GF-D8 (cell line): ENCODE measurements around the gene ANO1.

ENCODE experiments used
- DNase-seq: peaks from one replicate; lab custom pipeline; 2025; lab: John Stamatoyannopoulos, UW

ANO1 gene

DNA sequence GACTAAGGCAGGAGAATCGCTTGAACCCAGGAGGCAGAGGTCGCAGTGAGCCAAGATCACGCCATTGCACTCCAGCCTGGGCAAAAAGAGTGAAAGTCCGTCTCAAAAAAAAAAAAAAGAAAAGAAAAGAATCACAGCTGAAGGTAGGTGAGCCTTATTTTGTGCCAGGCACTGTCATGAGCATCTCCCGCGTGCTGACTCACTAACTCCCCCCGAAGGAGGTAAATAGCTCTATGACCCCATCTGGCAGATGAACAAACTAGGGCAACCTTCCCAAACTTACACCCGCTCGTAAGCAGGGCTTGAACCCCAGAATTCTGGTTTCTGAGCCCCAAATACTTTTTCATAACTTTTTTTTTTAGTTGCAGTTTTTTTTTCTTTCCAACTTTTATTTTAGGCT is 60.3 kb downstream of the ANO1 start:
- no peak for DNase-seq

DNA sequence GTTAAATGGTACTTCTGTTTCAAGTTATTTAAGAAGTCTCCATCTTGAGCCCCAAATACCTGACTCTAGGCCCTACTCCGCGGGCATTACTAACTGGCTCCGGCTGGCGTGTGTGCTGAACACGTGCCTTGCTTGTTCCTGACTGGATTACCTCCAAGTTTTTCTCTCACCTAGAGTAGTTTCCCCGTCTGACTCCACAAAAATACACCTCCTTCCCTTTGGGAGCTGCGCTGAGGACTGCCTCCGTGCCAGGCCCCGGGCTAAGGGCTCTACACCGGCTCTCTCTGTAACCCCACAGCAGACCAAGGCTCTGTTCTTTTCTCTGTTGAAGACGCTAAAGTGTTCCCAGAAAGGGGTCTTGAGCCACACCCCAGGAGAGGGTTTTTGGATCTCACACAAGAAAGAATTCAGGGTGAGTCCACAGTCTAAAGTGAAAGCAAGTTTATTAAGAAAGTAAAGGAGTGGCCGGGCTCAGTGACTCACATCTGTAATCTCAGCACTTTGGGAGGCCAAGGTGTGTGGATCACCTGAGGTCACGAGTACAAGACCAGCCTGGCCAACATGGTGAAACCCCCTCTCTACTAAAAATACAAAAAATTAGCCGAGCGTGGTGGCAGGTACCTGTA is 61.8 kb downstream of the ANO1 start:
- DNase-seq, result no peak

DNA sequence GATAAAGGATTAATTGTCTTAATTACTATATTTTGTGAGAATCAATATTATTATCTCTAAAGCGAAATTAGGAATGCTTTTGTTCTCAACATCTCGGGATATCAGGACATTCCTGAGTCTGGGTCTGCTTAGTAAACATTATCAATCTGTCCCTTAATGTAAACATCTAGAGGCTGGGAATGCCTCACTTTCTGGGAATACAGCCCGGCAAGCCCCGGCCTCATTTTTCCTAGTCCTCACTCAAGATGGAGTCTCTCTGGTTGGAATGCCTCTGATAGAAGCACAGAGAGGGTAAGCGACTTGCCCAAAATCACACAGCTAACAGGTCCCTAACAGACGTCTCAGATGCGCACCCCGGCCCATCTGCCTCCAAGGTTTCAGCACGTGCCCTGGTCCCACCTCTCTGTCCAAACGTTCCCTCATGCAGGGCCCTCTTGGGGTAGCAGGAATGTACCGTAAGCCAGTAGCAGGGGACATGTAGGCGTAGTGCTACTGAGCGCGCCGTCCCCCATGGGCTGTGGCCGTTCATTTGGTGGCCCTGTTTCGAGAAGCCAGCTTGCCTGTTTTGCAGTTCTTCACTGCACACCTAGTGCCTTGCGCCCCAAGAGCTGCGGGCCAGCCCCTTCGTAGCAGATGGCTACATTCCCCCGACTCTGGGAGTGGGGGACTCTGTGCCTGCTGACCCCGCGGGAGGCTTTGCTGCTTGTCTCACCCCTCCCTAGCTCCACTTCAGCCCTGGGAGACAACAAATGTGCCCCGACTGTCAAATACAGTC is 62.8 kb downstream of the ANO1 start:
- DNase-seq, result no peak

DNA sequence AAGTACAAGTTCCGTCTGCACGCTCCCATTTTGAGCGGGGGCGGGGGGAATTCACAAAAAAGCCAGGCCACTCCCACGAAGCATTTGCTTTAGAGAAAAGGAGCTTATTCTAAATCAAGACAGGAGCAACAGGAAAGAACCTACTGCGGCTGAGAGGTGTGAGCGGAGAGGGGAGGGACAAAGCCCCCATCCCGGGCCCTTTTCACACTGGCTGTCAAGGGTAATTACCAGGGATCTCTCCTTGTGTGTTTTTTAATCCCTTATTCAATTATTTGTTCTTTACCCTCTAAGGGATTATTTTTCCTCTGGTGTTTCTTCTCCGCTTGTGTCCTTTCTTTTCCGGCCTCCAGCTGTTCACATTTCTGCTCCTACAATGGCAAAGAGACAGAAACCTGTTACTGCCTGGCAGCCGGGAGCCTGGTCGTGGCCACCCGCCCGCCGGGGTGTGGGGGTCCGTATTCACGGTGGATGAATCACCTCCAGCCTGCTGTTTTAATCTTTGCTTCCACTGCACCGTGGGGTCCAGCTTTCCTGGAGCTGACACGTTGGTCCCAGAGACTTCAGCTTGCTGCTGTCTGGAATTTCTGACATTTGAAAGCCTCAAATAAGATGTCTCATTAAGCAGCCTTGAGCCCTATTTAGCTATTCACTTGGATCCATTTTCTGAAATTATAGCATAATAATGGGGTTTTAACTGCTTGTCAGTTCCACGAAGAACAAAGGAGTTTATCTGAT is 63.5 kb downstream of the ANO1 start:
- DNase-seq, result no peak

DNA sequence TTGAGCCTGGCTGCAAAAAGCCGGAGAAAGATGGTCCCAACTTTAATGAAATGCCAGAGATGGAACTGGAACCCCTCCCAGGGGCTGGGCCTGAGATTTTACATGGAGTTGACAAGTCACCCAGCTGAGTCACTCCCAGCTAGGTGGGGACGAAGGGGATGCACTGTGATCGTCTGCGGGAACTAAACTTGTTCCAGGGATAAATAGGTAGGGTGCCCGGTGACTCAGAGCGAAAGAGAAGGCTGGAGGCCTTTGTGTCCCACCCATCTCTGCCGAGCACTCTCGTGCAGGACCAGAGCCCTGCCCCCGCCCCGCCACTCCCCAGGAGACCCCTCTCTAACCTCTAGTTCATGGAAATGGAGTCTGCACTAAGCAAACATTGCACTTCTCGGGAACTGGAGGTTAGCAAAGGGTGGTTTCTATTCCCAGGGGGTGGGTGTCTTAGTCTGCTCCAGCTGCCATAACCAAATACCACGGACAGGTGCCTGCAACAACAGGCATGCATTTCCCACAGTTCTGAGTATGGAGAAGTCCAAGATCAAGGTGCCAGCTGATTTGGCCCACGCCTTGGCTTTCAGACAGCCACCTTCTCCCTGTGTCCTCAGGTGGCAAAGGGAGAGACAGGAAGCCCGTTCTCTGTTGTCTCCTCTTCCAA is 64.2 kb downstream of the ANO1 start:
- no peak for DNase-seq

DNA sequence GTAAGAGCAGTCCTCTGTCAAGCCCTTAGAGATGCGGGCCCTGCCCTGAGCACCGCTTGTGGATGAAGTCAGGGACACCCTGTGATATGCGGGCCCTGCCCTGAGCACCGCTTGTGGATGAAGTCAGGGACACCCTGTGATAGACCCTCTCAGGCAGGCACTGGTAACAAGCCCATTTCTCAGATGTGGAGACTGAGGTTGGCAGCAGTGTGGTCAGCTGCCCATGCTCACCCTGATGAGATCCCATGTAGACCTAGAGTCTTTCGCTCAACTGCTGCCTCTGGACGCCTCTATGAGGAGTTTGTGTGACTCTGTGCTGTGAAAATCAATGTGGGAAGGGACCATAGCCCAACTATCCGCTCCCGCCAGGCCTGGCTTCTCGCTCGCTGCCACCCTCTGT is 66.1 kb downstream of the ANO1 start:
- no peak for DNase-seq

DNA sequence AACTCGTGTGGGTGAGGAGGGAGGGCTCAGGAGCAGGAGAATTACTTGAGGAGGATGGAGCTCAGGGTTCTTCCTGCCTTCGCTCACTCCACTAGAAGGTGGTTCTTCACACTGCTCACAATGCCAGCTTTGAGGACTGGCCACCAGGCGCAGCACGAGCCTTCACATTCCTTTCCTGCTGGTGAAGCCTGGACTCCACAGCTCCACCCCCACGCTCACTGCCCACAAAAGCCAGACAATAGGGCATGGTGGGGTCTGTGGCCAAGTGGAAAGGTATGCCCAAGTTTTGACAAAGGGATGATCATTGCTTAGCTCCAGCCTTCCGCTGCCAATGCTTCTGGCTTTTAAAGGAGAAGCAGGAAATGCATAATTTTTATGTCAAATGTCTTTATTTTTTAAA is 67.0 kb downstream of the ANO1 start:
- DNase-seq, result no peak

DNA sequence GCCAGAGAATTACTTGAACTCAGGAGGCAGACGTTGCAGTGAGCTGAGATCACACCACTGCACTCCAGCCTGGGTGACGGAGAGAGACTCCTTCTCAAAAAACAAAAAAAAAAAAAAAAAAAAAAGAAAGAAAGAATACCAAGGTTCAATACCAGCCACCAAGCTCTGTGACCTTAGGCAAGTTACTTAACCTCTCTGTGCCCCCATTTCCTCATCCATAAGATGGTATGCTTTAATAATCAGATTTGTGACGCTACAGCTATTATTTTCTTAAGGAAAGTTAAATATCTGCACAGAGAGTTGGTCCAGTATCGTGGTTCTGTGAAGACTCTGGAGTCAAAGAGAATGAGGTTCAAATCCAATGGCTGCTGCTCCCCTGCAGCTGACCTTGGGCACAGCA is 67.7 kb downstream of the ANO1 start:
- DNase-seq, result no peak

DNA sequence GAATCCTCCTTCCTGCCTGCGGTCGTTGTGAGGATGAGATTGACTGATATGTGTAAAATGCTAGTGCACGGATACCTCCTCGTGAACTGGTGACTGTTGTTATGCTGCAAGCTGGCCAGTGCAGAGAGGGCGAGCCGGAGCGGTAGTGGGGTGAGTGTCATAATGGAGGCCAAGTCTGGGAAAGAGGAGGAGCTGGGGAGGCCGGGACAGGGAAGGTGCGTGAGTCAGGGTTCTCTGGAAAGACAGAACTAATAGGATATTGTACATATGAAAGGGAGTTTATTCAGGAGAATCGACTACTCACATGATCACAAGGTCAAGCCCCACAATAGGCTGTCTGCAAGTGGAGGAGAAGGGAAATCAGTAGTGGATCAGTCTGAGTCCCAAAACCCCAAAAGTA is 68.2 kb downstream of the ANO1 start:
- DNase-seq, result no peak

DNA sequence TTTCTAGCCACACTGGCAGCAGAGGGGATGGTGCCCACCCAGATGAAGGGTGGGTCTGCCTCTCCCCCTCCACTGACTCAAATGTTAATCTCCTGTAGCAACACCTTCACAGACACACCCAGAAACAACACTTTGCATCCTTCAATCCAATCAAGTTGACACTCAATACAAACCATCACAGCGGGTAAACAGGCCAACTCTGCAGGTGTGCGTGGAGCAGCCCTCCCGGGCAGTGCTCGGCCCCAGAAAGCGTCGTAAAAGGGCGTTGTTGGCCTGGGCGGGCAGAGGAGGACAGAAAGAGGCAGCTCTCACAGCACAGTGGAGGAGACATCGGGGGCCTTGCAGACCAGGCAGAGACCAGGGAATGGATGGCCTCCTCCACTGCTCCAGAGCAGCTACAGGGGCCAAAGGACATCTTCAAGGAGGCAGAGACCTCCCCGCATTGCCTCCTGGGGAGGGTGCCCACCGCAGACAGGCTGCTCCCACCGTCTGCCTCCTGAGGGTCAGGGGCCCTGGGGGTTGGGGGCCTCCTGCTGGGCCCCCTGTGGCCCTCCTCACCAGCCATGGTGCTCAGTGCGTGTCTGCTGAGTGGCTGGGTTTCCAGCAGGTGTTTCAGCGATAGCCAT is 68.9 kb downstream of the ANO1 start:
- no peak for DNase-seq

DNA sequence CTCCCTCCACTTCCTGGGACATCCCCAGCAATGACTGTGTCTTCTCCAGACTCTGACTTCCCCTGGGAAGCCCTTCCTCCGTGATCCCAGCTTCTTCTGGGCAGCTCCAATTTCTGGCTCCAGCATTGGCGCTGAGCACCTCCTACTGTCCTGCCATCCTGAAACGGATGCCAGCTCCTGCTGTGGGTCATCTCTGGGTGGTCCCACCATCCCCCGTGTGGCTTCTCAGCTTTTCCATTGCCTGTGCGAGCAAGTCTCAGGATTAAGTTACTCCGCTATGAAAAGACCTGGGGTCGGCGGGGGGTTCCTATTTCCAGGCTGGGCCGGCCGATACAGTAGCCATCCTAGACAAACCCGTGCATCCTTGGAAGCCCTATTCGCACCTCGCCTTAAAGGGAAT is 69.6 kb downstream of the ANO1 start:
- no peak for DNase-seq

DNA sequence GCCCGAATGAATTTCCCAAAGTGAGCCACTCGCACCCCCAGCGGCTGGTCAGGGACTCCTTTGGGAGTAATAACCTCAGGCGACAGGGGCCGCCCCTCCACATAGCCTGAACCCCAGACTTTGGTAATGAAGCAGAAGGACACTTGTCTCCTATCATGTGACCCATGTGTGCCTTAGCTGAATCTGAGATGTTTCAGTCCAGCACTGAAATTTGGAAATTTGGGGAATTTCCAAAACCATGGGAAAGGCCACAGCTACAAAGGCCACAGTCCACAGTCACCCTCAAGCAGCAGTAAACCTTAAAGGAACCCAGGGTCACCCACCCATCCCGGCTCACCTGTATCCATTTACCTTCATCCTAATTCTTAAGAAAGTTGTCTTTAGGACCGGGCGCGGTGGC is 73.6 kb downstream of the ANO1 start:
- no peak for DNase-seq

DNA sequence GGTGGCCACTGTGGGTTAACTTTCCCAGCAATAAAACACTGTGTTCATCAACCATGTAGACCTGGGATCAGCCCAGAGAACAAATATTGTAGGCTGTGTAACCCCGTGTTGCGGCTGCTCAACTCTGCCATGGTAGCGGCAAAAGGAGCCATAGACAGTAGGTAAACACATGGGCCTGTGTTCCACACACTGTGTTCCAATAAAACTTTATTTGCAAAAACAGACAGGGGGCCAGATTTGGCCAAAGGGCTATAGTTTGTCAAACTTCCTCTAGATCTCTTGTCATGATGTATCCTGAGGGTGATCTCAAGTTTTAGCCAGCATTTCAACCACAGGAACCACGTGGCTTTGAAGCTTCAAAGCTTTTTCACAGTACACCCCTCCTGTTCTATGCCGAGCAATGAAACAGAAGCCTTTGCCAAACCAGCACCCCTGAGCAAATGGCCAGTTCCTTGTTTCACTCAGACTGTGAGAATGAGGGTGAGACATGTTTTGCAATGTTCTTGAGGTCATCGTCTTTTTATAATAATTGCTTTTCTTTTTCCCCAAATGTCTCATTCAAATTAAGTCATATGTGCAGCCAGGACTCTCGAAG is 75.1 kb downstream of the ANO1 start:
- no peak for DNase-seq

DNA sequence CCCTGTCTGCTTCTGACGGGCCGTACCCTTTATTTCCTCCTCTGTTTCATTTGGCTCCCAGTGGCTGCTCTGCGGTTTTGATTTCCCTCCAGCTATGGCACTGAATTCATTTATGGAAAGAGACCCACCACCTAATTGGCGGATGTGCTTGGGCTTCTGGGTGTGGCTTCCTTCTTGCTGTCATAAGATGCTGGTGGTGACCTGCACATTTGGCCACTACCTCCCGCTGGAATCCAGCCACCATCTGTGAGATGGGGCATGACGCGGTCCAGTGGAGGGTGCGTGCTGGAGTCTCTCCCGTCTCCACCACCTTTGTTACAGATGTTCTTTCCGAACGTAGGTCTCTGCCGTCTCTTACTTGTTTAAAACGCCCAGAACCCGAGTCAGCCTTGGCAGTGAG is 77.3 kb downstream of the ANO1 start:
- no peak for DNase-seq

DNA sequence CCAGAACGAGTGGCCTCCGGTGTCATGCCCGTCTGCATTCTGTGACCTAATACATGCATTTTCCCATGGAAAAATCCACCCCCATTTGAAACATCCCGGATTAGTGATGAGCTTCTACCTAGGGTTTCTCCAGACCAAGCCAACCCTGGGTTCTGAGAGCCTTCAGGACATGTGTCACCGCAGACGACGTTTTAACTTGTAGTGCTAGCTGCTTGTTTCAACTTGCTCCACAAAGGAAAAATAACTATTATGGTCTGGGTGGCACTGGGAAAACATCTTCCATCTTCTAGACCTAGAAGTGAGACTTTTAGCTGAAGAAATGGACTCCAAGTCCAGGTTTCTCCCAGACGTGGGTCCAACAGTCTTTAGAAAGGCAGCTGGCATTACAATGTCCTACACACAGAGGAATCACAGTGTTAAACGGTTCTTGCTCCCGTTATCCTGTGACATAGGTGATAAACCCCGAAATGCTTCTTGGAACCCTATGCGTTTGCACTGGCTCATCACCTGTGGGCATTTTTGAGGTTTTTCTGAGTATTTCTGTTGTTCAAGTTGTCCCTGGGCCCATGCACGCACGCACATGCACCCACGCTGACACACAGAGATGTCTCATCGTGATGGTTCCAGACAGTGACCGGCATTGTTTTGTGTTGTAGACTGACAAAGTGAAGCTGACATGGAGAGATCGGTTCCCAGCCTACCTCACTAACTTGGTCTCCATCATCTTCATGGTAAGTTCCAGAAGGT is 78.3 kb downstream of the ANO1 start:
- DNase-seq, result no peak

DNA sequence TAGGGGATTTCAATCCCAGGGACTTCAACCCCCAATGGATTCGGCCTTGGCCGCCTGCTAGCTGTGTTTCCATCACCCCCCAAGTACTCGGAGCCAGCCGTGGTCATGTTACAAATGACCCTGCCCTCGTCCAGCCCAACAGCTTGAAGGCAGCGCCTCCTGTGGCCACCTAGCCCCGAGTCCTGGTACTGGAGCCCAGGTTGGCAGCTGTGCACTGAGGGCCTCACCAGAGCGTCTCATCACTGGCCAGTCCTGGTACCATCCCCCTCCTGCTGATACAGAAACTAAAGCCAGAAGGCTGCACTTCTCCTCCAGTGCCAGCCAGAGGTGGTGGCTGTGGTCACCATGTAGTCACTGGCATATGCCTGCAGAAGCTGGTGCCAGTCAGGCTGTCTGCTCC is 80.1 kb downstream of the ANO1 start:
- no peak for DNase-seq

DNA sequence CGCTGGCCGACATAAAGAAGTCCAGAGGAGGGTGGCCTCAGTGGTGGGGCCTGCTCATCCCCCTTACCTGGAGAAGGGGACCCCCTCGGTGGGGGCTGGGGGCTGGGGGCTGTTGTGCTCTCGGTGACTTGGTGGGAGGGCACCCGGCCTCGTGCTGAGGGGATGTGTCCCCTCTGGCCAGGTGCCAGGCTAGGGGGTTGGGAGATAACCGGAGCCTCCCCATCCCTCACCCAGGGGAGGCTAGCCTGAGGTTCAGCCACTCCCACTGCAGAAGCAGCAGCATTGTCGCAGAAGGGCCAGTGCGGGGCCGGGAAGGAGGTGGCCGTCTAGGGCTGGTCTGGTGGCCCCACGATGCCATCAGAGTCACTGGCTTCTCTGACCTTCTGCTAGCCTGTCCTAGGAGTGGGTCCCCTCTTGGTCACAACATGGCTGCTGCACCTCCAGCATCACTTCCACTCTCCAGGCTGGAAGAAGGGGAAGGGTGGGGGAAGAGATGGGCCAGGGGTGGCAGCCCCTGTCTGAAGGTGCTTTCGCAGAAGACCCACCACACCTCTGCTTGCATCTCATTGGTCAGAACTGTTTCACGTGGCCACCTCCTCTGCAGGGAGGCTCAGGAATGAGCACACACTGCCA is 80.8 kb downstream of the ANO1 start:
- DNase-seq, result no peak

DNA sequence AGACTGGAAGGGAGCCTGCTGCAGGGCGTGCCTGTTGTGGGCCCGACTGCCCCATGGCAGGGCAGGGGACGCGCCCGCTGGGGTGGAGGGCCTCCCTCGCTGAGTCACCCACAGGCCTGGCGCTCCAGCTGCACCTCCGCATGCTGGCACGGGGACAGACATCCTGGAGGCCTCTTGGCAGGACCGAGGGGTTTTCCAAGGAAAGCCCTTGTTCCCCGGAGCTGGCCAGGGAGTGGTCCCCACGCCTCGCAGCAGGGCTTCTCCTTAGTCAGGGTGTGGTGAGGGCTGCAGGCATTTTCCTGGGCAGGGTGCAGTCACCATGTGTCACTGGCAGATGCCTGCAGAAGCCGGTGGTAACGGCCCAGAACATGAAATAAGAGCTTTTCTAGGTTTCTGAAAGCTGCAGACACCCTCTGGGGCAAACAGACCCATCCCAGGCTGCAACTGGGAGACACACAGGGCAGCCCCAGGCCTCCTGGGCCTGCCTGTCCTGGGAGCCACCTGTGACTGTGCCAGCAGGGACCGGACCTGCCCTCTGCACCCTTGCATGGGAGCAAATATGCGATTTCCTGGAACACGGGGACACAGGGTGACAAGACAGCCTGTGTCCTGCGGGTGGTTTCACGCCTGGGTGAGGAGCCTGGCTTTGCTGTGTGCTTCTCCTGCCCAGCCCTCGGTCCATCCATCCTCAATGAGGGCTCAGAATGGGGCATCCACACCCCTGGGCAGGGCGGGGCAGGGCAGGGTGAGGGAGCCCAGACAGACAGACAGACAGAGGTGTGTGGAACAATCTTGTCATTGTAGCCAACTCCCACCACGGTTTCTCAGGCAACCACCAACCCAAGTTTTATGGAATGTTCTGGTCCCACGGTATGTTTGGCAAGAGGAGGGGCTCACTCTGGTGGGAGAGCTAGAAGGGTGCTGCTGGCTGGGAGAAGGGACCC is 81.8 kb downstream of the ANO1 start:
- DNase-seq, result no peak

DNA sequence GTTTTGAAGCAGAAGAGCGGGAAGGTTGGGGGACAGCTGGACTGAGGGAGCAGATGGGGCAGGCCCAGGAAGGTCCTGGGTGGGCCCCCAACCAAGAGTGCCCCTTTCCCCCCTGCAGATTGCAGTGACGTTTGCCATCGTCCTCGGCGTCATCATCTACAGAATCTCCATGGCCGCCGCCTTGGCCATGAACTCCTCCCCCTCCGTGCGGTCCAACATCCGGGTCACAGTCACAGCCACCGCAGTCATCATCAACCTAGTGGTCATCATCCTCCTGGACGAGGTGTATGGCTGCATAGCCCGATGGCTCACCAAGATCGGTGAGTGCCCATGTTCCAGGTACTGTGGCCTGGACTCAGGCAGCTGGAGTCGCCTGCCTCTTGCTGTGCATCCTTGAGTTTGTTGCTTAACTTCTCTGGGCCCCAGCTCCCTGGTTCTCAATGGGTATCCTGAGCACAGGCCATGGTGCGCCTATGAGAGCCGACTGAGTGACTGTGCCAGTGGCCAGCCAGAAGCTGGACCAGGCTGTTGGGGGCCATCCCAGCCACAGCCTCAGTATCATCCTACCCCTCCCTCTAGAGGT is 83.0 kb downstream of the ANO1 start:
- DNase-seq, result no peak
